IMR-90 (cell line): Measurements from ENCODE around the gene DLGAP4. TPM values are rescaled to one million over a fixed set of nuclear protein-coding genes. Genes with fewer than 3 reads are reported as not detected.

ENCODE experiments used
- ATAC-seq: fragments of 200-7000 bp; cut with Tn5 transposase; 2 replicates; pipeline ENCODE4 v1.9.1; 2020; ENCODE audit warnings: low read depth, mild to moderate bottlenecking, moderate library complexity
- BruUV-seq: library from RNA; stranded (reverse); fragments of 400-500 nt; replicated peaks from 2 replicates; lab custom pipeline; 2021; lab: Mats Ljungman, UMichigan
- CTCF ChIA-PET: fragments of 300-600 bp; formaldehyde crosslinking; extraction: SDS; loops from one replicate; lab custom pipeline; 2021; ENCODE audit warnings: antibody characterized with exemption; lab: Yijun Ruan, JAX
- POLR2A ChIA-PET: fragments of 300-600 bp; sonication (Branson Sonifier 250); formaldehyde crosslinking; loops from one replicate; lab custom pipeline; 2022; ENCODE audit warnings: antibody characterized with exemption; ENCODE audit not compliant: unreplicated experiment; lab: Charles Lee
- DNase-seq: peaks from one replicate; pipeline ENCODE4 v3.0.0; 2013
- H2AFZ ChIP-seq: replicated peaks from 2 replicates; pipeline ENCODE3; 2013; ENCODE audit warnings: low read length, mild to moderate bottlenecking; ENCODE audit not compliant: poor library complexity
- H2AK5ac ChIP-seq: 2 replicates; pipeline ENCODE4 v1.6.1; 2013; ENCODE audit warnings: low read depth, low read length, inconsistent platforms
- H2AK9ac ChIP-seq: replicated peaks from 2 replicates; pipeline ENCODE3; 2013; ENCODE audit warnings: mild to moderate bottlenecking, low read depth, low read length, moderate library complexity; ENCODE audit not compliant: poor library complexity
- H2BK120ac ChIP-seq: 2 replicates; pipeline ENCODE4 v1.6.1; 2013; ENCODE audit warnings: low read depth, low read length, inconsistent platforms
- H2BK15ac ChIP-seq: 3 replicates; pipeline ENCODE4 v1.6.1; 2013; ENCODE audit warnings: low read depth, low read length, inconsistent platforms
- H2BK20ac ChIP-seq: 2 replicates; pipeline ENCODE4 v1.6.1; 2013; ENCODE audit warnings: low read depth, mild to moderate bottlenecking, inconsistent platforms, low read length, moderate library complexity
- H2BK5ac ChIP-seq: 2 replicates; pipeline ENCODE4 v1.6.1; 2013; ENCODE audit warnings: mild to moderate bottlenecking, low read depth, low read length, inconsistent platforms; ENCODE audit not compliant: poor library complexity, severe bottlenecking
- H3K14ac ChIP-seq: replicated peaks from 2 replicates; pipeline ENCODE4 v1.6.1; 2013; ENCODE audit warnings: low read depth, low read length, inconsistent platforms
- H3K18ac ChIP-seq: 2 replicates; pipeline ENCODE4 v1.6.1; 2013; ENCODE audit warnings: low read depth, low read length, control low read depth
- H3K23ac ChIP-seq: 2 replicates; pipeline ENCODE4 v1.6.1; 2013; ENCODE audit warnings: low read depth, low read length, inconsistent platforms
- H3K27ac ChIP-seq: 2 replicates; pipeline ENCODE4 v1.5.1; 2013; ENCODE audit warnings: mild to moderate bottlenecking, control low read depth, low read length; ENCODE audit not compliant: insufficient read depth
- H3K27me3 ChIP-seq: 2 replicates; pipeline ENCODE4 v1.6.1; 2013; ENCODE audit warnings: low read length; ENCODE audit not compliant: control insufficient read depth, insufficient read depth
- H3K36me3 ChIP-seq: 2 replicates; pipeline ENCODE4 v1.6.1; 2013; ENCODE audit warnings: low read length, mixed read lengths; ENCODE audit not compliant: control insufficient read depth, insufficient read depth
- H3K4ac ChIP-seq: 2 replicates; pipeline ENCODE4 v1.6.1; 2013; ENCODE audit warnings: low read depth, low read length, inconsistent platforms
- H3K4me1 ChIP-seq: 2 replicates; pipeline ENCODE4 v1.6.1; 2013; ENCODE audit warnings: low read length, mixed read lengths; ENCODE audit not compliant: control insufficient read depth, insufficient read depth
- H3K4me2 ChIP-seq: 2 replicates; pipeline ENCODE4 v1.6.1; 2013; ENCODE audit warnings: low read depth, mild to moderate bottlenecking, control low read depth, low read length, moderate library complexity
- H3K4me3 ChIP-seq: 2 replicates; pipeline ENCODE4 v1.5.1; 2013; ENCODE audit warnings: low read depth, mild to moderate bottlenecking, control low read depth, low read length, moderate library complexity; ENCODE audit not compliant: insufficient read depth
- H3K56ac ChIP-seq: 2 replicates; pipeline ENCODE4 v1.6.1; 2013; ENCODE audit warnings: low read length, inconsistent platforms; ENCODE audit not compliant: insufficient read depth; ENCODE audit errors: extremely low read depth
- H3K79me1 ChIP-seq, 2 experiments: 2 replicates each; pipeline ENCODE4 v1.6.1; 2013; ENCODE audit warnings: low read length in 2 of 2, inconsistent platforms in 1 of 2, low read depth in 1 of 2
- H3K9ac ChIP-seq: 2 replicates; pipeline ENCODE4 v1.6.1; 2013; ENCODE audit warnings: low read depth, low read length, control low read depth
- H3K9me1 ChIP-seq: 2 replicates; pipeline ENCODE4 v1.6.1; 2013; ENCODE audit warnings: low read length, inconsistent platforms; ENCODE audit not compliant: insufficient read depth
- H3K9me3 ChIP-seq: 2 replicates; pipeline ENCODE4 v1.6.1; 2013; ENCODE audit warnings: low read length; ENCODE audit not compliant: control insufficient read depth, insufficient read depth
- H4K20me1 ChIP-seq: 2 replicates; pipeline ENCODE4 v1.6.1; 2013; ENCODE audit warnings: low read length, inconsistent platforms; ENCODE audit not compliant: insufficient read depth
- H4K5ac ChIP-seq: 2 replicates; pipeline ENCODE4 v1.6.1; 2013; ENCODE audit warnings: mild to moderate bottlenecking, low read depth, low read length, control low read depth
- H4K8ac ChIP-seq, 2 experiments: 2 replicates each; pipeline ENCODE4 v1.6.1; 2013; ENCODE audit warnings: low read depth in 2 of 2, low read length in 2 of 2, control low read depth in 1 of 2, inconsistent platforms in 1 of 2
- H4K91ac ChIP-seq: 2 replicates; pipeline ENCODE4 v1.6.1; 2013; ENCODE audit warnings: low read depth, low read length, inconsistent platforms; ENCODE audit not compliant: insufficient read depth
- CTCF ChIP-seq: conservative IDR thresholded peaks from 2 replicates; pipeline ENCODE4 v1.5.1; 2012; ENCODE audit warnings: mild to moderate bottlenecking, low read depth, low read length, improper control_type of control experiment
- POLR2A ChIP-seq: IDR thresholded peaks from 2 replicates; pipeline ENCODE4 v1.6.1; 2012; ENCODE audit warnings: mild to moderate bottlenecking, low read depth, low read length
- RAD21 ChIP-seq: IDR thresholded peaks from 2 replicates; pipeline ENCODE4 v1.6.1; 2012; ENCODE audit warnings: low read length, improper control_type of control experiment
- WGBS, 2 experiments: methylation state at CpG; one replicate each; pipeline versions ENCODE4 v1.1.5 to v1.1.7; 2013; ENCODE audit warnings: missing lambda C conversion rate in 2 of 2; ENCODE audit not compliant: insufficient read length in 1 of 2; ENCODE audit errors: extremely low coverage in 2 of 2; 5-methylcytosine and 5-hydroxymethylcytosine counted together
- dilution Hi-C: fragments of 300-500 bp; cut with HindIII; formaldehyde crosslinking; loops from one replicate; pipeline ENCODE4 v1.14.3; 2018; ENCODE audit warnings: low sequenced_read_pairs; ENCODE audit not compliant: unreplicated experiment
- in situ Hi-C: fragments of 300-500 bp; cut with MboI; formaldehyde crosslinking; loops from 3 replicates; pipeline ENCODE4 v1.14.3; 2019; ENCODE audit warnings: low sequenced_read_pairs, inconsistent platforms, mixed read lengths
- intact Hi-C: fragments of 100-400 bp; cut with micrococcal nuclease; formaldehyde crosslinking; loops from 2 replicates; pipeline ENCODE4 v1.10.0; 2022
- polyA plus RNA-seq, 3 experiments: library from polyadenylated mRNA; depleted of rRNA; stranded (reverse); fragments of >200 nt; gene quantifications; 2 replicates each; pipeline ENCODE4 v1.2.3, GENCODE V29; 2012; ENCODE audit warnings: low replicate concordance in 1 of 3
- total RNA-seq: library from RNA; depleted of rRNA; stranded (reverse); fragments of >200 nt; gene quantifications from 2 replicates; pipeline ENCODE4 v1.2.3, GENCODE V29; 2012

DLGAP4 gene
- total and polyA plus RNA-seq, 2 of the 4 experiments (the other 2 are of a cell fraction) = 32.3 to 73.2 TPM

DNA sequence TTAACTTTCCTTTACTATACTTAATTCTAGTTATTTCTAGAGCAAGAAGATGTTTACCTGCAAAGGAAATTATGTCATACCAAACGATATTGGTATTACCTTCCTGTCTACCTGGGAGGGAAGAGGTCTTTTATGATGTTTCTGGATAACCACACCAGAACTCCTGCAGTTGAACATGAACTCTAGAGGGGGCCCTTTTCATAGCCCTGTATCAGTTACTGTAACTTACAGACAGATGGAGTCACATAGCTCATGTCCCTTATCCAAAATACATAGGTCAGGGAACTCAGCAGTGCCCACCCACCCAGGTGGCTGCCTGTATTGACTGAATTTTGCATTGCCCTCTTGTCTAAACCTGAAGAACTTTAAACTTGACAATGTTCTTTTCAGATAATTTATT is 200.1 kb downstream of the DLGAP4 start:
- Histone ChIP-seq H2BK20ac (no peak overlapping the region), H2AK9ac (no peak overlapping the region), H3K9me1 (peaks cover 7% of the 10 kb centered on the region), H3K4me3 (no peak overlapping the region), H3K4me2 (no peak overlapping the region), H2AK5ac (no peak overlapping the region), H3K14ac (no peak overlapping the region), H4K91ac (no peak overlapping the region), H3K27ac (no peak overlapping the region), H3K27me3 (no peaks in the 10 kb centered on the region), H2BK15ac (no peak overlapping the region), H4K20me1 (peaks cover 48% of the 10 kb centered on the region), H3K36me3 (peaks cover 37% of the 10 kb centered on the region), H3K9ac (no peak overlapping the region), H3K4ac (no peak overlapping the region), H3K9me3 (no peaks in the 10 kb centered on the region), H2BK5ac (no peak overlapping the region), H2BK120ac (no peak overlapping the region), H4K8ac (no peak overlapping the region), H3K79me1 (peaks cover 27 to 64% of the 10 kb centered on the region in 2 experiments), H3K56ac (no peak overlapping the region), H3K18ac (no peak overlapping the region), H3K4me1 (no peaks in the 10 kb centered on the region), H4K5ac (no peak overlapping the region), H2AFZ (no peak overlapping the region), H3K23ac (no peak overlapping the region)
- in situ Hi-C loops = no loop called here
- DNase-seq (no peak), ATAC-seq (peak; percentile 49)
- dilution Hi-C loops = no loop called here
- no CpG with 5 or more reads among the region's 1 CpG for WGBS, 2 experiments
- no TSS peak for BruUV-seq
- ChIA-PET CTCF (interaction anchor here (0.6 to 1.3 kb wide), 2 partner anchors 8 to 71 kb away, joined by 4 to 14 read pairs; no protein-coding TSS in a partner anchor), POLR2A (no interaction called here)
- TF ChIP-seq POLR2A (no peak), RAD21 (peak; percentile 37), CTCF (peak; percentile 38)
- intact Hi-C loops = no loop called here
